Activated T-helper 1 cell treated with anti-CD3 and anti-CD28 coated beads, Interleukin-2, amount 50 U/mL, for 16 hours (primary cell): Measurements from ENCODE around the gene SWI5.
"Not testable (repeated sequence)": the region's sequence is repeated elsewhere in the genome, so short reads cannot be mapped to it uniquely, and the experiment has no call there.

Experiments used
- DNase-seq, 2 donors: peaks; one replicate each; pipeline ENCODE4 v3.0.0-alpha.2; 2020; ENCODE audit warnings: low read depth in 1 of 2, low spot score in 1 of 2

The SWI5 gene

DNA sequence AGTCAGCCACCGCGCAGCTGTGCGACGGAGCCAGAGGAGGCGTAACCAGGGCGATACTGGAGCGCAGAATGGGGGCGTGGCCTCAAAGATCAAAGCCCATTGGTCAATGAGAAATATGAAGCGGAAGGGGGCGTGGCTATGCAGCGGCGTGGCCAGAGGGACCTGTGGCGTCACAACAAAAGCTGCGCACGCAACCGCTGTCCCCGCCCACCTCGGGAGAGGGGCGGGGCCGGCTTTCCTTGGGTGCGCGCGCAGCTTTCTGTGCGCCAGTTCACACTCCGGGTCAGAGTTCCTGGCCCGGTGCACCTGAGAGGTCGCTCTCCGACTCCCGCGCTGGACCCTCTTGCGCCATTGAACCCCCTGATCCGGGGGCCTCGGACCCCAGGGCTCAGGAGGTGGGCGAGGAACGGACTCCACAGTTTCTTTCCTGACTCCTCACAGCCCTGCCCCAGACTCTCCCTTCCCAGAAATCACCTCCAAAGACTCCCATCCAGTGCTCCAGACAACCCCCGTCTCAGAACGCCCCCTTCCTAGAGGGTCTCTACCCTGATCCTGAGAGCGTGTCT lies at the start of gene SWI5:
SWI5 (plus strand) TSS at position 269 of the 566 bp plus-strand sequence.
- peak; percentile 99 to 100 for DNase-seq

DNA sequence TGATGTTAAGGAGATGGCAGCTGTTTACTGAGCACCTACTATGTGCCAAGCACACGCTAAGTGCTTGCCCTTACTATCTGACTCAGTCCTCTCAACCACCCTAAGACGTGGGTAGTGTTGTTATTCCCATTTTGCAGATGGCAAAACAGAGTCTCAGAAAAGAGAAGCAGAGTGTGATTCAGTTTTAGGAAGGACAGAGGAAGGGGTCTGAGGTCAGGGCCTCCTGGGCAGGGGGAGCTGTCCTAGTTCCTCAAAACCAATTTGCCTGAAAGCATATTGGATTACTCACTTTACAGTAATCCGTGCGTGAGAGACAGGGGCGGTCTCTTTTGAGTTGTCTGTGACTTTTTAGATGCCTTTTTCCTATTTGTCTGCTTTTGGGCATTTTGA lies 49.7 kb upstream of the SWI5 start:
- DNase-seq: no peak

DNA sequence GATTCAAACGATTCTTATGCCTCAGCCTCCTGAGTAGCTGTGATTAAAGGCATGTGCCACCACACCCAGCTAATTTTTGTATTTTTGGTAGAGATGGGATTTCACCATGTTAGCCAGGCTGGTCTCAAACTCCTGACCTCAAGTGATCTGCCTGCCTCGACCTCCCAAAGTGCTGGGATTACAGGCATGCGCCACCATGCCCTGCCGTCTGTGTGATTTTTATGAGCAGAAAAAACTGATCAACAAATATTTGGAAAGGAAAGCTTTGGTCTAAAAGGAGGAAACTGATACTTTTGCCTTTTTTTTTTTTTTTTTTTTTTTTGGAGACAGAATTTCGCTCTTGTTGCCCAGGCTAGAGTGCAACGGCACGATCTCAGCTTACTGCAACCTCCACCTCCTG lies 45.2 kb upstream of the SWI5 start:
- not testable (repeated sequence) for DNase-seq

DNA sequence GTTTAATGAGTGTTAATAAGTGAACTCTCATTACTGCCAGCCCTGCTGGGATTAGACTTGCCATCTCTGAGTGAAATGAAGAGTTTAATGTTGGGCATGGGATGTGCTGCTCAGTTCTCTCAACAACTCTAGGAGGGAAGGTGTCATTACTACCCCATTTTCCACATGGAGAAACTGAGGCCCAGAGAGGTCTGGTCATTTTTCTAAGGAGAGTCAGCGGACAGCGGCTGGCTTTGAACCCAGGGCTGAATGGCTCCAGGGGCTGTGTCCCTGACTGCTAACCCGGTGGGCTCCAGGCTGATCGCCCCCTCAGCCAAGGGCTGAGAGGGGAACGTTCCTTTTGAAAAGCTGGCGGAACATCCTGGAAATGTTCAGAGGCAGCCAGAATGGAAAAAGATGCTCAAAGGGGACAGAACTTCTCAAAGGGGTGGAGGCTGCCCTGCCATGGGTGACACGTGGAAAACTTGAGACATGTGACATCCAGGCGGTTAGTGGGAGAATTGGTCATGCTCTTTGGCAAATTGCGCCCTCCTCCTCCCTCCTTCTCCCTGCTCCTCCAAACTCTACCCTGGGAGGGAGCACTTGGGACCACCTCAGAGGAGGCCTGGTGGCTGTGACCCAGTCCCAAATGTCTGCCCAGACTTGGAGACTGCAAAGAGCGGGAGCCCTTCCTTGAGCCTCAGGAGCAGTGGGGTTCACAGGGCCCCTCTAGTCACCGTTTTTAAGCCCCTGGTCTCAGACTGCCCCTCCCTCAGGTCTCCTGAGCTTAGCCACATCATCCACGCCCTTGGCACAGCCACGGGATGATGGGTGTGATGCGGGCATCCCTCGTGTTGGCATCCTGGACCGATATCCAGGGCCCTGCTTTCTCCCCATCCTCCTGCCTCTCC lies 44.2 kb upstream of the SWI5 start:
- DNase-seq: no peak

DNA sequence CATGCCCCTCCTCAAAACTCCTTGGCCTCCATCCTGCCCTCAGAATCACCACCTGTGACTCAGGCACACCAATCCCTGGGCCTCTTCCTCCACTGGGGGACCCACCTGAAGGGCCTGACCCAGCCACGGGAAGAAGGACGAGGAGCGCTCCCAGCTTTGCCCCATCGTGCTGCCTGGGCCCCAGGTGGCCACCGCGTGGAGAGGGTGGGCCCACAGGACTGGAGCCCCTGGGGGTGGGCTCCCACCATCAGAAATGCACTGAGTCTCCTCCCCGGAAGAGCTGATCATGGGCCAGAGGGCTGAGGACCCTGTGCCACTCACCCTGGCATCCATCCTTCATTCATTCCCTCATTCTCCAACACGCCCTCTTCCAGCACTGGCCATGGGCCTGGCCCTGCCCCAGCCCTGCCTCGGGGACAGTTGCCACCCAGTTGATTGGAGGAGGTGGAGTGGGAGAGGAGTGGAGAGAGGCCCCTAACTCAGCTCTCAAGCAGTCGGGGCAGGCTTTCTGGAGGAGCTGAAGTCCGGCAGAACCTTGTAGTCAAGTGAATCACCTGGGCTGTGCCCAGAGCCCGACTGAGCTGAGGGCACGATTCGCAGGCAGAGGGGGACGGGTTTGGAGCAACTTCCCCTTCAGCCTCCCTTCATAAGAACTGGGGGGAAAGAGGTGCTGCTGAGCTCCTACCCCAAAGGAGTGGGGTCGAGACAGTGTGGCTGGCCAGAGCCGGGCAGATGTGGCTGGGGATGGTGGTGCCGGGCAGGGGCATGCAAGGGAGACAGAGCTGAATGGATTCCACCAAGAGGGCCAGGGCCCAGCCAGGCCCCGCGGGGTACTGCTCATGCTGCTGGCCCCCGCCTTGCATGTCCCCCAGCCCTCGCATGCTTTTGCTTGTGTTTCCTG lies 43.3 kb upstream of the SWI5 start:
- no peak for DNase-seq

DNA sequence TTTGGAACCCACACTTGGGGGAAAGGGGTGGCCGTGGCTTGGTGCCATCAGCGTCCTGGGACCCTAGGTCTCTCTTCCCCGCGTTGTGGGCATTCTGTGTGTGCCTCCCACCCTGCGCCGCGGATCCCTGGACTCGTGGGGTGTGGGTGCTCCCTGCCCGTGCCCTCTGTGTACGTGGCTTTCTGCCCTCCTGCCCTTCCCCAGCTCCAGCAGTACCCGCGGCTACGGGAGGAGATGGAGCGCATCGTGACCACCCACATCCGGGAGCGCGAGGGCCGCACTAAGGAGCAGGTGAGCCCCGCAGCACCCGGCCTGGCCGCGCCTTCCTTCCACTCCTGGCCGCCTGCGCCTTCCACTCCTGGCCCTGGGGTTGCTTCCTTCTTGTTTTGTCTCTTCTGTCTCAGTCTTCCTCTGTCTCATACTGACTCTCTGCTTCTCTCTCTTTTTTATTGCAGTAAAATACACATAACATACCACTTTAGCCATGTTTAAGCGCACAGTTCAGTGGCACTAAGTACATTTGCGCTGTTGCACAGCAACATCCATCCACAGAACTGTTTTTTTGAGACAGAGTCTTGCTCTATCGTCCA lies 42.2 kb upstream of the SWI5 start:
- no peak for DNase-seq

DNA sequence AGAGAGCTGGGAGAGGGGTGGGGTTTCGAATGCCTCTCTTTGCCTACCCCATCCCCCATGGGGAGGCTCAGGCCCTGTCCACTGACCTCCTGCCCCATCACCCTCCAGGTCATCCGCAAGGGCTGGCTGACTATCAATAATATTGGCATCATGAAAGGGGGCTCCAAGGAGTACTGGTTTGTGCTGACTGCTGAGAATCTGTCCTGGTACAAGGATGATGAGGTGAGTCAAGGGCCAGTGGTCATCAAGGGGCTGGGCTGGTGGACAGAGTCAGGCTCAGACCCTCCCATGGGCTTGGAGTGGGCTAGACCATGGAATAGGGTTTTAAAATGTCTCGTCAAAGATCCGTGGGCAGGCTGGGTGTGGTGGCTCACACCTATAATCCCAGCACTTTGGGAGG lies 34.0 kb upstream of the SWI5 start:
- DNase-seq: no peak

DNA sequence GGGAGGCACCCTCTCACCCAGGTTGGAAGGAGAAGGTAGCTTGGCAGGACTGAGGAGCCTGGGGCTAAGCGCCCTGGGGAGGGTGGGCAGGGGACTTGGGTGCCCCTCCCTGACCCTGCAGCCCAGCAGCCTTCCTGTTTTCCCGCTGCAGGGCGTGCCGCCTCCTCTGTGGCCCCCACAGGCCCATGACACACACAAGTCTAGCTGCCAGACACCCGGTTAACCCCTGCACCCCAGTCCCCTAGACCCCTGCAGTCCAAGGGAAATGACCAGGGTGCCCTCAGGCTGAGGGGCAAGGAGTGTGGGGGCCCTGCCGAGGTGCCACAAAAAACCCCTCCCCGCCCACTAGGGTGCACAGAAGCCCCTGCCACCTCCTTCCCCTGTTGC lies 33.3 kb upstream of the SWI5 start:
- no peak for DNase-seq

DNA sequence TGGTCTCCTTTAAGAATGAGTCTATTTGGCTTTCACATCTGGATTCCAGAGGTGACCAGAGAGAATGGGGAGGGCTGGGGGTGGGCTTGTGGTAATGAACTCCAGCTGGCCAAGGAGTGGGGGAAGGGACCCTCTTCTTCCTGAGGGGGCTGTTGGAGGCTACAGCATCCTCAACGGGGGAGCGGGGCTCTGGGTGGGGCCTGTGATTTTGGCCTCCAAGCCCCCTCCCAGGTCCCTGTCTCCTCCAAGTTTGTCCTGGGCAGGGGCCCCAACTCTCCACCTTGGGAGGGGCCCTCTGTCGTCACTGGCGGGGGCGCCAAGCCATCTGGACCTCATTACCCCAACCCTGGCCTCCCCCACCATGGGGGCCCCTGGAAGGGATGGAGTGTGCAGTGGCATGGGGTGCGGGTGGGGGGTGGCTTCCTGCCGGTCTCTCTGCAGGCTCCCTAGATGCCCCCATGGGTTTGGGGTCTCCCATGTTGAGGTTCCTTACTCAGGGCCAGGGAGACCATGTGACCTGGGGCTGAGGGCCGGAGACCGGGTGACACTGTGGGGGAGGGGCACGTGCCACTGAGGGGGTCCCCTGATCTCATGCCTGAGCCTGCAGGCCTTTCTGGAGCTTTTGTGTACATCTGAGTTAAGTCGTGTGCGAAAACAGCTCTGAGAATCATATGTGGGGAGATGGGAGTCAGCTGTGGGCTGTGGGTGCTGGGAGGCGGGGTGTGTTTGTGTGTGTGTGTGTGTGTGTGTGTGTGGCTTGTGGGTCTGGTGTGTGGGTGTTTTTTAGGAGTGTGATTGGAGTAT lies 32.7 kb upstream of the SWI5 start:
- no peak for DNase-seq

DNA sequence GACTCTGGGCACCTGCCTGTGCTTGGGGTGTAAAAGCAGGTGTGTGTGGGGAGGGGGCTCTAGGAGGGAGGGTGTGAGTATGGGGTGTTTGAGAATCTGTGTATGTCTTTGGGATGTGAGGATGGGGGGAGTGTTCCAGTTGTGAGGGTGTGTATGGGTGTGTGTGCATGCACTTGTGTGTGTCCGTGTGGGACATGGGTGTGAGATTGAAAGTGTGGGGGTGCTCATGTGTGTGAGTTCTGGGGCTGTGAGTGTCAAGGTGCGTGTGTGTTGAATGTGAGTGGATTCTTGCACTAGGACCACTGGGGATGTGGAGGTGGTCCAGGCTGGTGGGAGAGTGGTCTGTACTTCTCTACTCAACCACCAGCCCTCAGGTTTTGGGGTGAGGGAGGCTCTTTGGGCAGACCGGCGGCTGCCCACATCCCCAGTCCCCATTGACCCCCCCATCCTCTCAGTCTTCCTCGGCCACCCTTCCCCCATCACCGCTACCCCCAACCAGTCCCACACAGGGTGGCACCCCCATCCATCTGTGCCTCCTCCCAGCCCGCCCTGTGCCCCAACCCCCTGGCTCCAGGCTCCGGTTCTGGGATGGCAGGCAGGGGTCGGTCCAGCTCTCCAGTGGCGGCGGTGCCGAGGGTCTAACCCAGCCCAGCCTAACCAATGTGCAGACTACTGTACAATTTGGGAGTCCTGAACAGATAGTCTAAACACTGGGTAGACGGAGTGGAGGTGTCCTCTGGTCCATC lies 31.8 kb upstream of the SWI5 start:
- no peak for DNase-seq

DNA sequence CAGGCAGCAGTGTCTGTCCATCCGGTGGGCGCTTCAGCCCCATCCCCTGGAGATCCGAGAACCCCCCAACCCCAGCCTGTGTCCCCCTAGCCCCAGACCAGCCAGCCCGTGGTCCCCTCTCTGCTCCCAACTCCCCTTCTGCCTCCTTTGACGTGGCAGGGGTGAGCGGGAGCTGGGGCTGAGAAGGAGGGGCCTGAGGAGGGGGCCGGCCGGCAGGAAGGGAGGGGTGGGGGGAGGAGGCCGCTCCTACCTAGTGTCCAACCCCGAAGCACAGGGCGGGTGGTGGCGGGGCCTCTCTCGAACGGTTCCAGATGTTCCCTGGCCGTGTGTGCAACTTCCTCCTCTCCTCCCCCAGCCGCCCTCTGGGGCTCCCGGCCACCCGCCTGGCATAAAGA lies 31.2 kb upstream of the SWI5 start:
- no peak for DNase-seq

DNA sequence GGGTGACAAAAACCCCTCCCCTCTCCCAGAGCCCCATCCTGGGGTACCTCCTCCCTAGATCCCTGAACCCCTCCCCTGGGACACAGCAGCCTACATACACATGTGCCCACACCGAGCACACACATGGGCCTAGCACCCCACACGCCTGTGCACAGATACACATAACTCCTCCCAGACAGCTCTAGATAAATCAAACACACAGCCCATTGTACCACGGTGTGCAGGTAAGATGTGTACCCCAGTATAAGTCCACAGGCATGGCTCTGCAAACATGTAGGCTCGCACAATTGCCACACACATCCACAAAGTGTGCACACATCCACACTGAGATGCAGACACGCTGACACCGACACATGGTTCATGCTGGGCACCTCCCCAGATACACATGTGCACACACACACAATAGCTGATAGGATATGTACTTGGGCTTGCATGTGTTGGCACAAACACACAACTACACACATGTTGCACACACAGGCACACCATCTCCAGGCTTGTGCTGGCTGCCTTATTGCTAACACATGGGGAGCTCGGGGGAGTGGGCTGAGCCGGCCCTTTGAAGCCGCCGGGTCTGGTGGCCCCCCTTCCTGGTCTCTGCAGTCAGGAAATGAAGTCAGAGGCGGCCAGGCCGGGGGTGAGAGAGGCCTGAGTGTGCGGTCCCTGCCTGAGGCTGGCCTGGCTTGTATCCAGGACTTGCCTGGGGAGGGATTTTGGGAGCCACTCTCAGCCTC lies 30.5 kb upstream of the SWI5 start:
- no peak for DNase-seq

DNA sequence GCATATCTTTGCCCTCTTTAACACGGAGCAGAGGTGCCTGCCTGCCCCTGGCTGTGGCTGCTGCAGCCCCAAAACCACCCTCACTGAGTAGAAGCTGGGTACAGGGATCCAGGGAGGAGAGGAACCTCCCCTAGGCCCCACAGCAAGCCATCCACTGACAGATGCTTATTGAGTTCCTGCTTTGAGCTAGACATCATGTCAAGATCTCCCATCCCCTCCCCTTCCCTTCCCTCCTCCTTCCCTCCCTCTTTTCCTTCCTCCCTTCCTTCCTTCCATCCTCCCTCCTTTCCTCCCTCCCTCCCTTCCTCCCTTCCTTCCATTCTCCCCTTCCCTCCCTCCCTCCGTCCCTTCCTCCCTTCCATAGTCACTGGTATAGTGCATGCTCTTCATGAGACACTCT lies 29.6 kb upstream of the SWI5 start:
- no peak for DNase-seq

DNA sequence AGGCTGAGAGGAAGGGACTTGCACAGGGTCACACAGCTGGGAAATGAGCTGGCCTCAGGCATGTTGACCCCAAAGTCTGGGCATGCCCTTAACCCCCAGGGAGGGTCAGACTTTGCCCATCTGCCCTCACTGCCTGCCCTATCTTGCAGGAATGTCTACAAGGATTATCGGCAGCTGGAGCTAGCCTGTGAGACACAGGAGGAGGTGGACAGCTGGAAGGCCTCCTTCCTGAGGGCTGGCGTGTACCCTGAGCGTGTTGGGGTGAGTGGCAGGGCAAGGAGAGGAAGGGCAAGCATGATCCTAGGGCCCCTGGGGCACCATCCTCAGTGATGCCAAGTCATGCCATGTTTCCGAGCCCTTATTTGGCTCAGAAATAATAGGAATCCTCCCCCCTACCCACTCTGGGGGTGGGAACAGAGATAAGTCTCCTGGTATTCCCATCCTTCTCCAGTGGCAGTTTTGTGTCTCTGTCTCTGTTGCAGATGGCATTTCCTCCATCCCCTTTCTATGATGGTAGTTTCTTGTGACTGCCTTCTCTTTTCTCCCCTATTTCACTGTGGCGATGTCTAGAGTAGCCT lies 28.8 kb upstream of the SWI5 start:
- no peak for DNase-seq

DNA sequence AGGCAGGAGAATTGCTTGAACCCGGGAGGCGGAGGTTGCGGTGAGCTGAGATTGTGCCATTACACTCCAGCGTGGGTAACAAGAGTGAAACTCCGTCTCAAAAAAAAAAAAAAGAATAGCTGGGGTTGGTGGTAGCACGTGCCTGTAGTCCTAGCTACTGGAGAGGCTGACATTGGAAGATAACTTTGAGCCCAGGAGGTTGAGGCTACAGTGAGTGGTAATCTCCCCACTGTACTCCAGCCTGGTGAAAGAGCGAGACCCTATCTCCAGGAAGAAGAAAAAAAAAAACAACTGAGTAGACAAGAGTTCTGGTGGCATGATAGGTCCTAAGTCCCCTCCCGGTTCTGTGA lies 26.5 kb upstream of the SWI5 start:
- no peak for DNase-seq

DNA sequence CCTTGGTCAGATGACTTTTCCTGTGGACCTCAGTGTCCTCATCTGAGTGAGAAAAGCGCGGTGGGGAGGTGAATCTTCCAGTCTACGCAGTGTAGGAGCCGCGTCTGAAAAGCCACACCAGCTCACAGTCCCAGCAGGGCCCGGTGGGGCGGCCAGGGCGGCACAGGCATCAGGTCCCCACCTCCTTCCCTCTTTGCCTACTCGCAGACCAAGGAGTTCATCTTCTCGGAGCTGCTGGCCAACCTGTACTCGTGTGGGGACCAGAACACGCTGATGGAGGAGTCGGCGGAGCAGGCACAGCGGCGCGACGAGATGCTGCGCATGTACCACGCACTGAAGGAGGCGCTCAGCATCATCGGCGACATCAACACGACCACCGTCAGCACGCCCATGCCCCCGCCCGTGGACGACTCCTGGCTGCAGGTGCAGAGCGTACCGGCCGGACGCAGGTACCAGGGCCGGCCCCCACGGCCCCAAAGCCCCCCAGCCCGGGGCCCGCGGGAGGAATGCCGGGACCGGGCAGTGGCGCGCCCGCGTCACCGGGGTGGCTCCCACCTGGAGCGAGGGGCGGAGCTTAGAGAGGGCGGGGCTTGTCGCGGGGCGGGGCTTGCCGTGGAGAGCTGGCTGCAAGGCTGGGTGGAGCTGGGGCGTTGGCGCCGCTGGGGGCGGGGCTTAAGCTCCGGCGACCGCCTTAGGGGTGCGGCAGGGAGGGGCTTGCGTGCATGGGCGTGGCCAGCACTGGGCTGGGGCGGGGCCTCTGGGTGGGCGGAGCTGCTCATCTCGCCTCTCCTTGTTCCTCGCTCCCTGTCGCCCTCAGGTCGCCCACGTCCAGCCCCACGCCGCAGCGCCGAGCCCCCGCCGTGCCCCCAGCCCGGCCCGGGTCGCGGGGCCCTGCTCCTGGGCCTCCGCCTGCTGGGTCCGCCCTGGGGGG lies 25.9 kb upstream of the SWI5 start:
- peak; percentile 97 to 99 for DNase-seq

DNA sequence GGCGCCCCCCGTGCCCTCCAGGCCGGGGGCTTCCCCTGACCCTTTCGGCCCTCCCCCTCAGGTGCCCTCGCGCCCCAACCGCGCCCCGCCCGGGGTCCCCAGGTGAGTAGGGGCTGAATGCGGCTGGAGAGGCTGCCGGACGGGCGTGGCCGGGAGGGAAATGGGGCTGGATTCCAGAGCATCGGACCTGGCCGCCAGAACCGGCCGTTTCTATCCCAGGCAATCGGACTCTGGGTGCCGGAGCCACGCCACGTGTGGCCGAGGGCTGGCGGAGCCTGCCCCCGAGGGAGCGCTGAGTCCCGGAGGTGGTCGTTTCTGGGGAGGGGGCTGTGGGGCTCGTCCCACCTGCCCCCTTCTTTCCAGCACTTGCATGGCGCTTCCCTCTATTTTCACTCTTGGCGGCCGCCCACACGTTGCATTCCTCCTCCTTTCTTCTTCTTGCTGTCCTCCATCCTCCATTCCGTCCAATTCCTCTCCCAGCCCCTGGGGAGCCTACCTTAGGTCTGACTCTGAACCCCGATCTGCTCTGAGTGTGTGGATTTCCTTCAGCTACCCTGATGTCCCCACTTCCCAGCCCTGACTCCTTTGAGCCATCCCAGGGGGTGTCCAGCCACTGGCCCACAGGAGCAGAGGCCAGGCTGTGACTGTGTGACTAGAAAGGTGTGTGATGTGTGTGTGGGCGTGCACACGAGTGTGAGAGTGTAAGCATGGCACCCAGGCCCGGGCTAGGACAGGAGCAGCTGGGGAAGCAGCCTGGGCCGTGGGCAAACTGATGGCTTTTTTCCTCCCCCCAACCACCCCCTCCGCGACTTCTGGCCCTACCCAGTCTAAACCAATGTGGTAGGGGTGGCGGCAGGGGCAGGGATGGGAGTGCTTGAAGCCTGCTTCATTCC lies 25.0 kb upstream of the SWI5 start:
- DNase-seq: no peak
